Right lobe of liver (tissue), 4 donors: ENCODE data around the gene CHRNB1.

Source experiments
- POLR2A ChIP-seq: fragments of 450-650 bp; IDR thresholded peaks from one replicate; pipeline ENCODE4 v1.6.1; 2017; ENCODE audit warnings: antibody characterized with exemption, mild to moderate bottlenecking
- TF ChIP-seq, protein P1 (sequence below), 4 donors: fragments of 200-600 bp in 3 of 4; fragments of 450-650 bp in 1 of 4; IDR thresholded peaks; one replicate each; pipeline versions ENCODE4 v1.5.1 to v1.8.0; 2016 to 2022; ENCODE audit warnings: antibody characterized with exemption in 4 of 4, mild to moderate bottlenecking in 2 of 4
- donor health status: DM: no; HTN: no; CAD: no.
- donor health status: DM: no; HTN: no; CAD: no.
- donor health status: DM: no; HTN: yes; CAD: no.

DNA sequence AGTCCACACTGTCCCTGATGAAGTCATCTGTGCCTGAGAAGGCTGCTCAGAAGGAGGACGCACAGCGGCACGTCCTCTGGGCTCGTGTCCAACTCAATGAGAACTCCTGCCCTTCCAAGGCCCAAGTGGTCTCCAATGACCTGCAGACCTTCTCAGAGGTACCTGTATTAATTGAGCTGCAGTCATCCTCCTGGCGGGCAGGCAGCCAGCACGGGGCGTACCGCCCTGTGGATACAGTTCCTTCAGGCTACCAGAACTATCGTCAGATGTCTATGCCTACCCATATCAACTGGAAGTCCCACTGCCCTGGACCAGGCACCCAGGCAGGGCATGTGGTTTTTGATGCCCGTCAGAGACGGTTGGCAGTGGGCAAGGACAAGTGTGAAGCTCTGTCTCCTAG is 12.6 kb upstream of the CHRNB1 start:
- TF ChIP-seq, protein P1, sequence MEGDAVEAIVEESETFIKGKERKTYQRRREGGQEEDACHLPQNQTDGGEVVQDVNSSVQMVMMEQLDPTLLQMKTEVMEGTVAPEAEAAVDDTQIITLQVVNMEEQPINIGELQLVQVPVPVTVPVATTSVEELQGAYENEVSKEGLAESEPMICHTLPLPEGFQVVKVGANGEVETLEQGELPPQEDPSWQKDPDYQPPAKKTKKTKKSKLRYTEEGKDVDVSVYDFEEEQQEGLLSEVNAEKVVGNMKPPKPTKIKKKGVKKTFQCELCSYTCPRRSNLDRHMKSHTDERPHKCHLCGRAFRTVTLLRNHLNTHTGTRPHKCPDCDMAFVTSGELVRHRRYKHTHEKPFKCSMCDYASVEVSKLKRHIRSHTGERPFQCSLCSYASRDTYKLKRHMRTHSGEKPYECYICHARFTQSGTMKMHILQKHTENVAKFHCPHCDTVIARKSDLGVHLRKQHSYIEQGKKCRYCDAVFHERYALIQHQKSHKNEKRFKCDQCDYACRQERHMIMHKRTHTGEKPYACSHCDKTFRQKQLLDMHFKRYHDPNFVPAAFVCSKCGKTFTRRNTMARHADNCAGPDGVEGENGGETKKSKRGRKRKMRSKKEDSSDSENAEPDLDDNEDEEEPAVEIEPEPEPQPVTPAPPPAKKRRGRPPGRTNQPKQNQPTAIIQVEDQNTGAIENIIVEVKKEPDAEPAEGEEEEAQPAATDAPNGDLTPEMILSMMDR (IDR thresholded peaks at IDR 0.05) = no peak
- TF ChIP-seq POLR2A = no peak
